HG02970 (cell line): ENCODE results near the gene OMP.

Experiments
- ATAC-seq: cut with Tn5 transposase; IDR thresholded peaks from one replicate; pipeline ENCODE4 v1.9.1; 2021; ENCODE audit warnings: mild to moderate bottlenecking, moderate library complexity, moderate number of reproducible peaks; ENCODE audit not compliant: unreplicated experiment, low FRiP score

Gene OMP

GRCh38 chr11:77150836-77151235 is 48.2 kb downstream of the OMP start:
- ATAC-seq, result no peak

GRCh38 chr11:77151804-77152509 is 49.3 kb downstream of the OMP start:
- no peak for ATAC-seq

- ATAC-seq, result no peak
Observed at GRCh38 chr11:77152846-77153245, 50.2 kb downstream of the OMP start.
